Esophagus squamous epithelium (tissue), 4 donors: ENCODE measurements around the gene LMOD3.

Experiments used
- POLR2A ChIP-seq, 4 donors: fragments of 450-650 bp; IDR thresholded peaks; one replicate each; pipeline ENCODE4 v1.6.1; 2017; ENCODE audit warnings: antibody characterized with exemption in 4 of 4, mild to moderate bottlenecking in 4 of 4, moderate library complexity in 3 of 4
- TF ChIP-seq, protein P1 (sequence below), 6 experiments: fragments of 450-650 bp in 4 of 6; fragments of 200-600 bp in 2 of 6; sonication (generic) in 2 of 6; IDR thresholded peaks; one replicate each; pipeline ENCODE4 v1.5.1; 2016 to 2019; ENCODE audit warnings: antibody characterized with exemption in 6 of 6, mild to moderate bottlenecking in 4 of 6, moderate library complexity in 4 of 6

DNA sequence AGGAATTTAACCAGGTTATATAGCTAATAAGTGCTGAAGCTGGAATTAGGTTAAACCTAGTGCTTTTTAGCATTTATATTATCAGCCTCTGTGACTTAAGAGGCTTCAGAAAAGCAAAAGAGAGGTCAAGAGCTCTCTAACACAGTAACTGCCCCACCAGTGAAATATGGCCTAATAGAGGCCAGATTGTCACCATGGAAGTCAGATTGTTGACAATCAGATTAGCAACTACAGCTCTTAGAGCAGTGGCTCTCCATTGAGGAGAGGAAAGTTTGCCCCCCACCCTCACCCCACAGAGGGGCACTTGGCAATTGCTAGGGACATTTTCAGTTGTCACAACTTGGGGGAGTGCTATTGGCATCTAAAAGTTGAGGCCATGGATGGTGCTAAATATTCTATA is 23.3 kb upstream of the LMOD3 start:
- TF ChIP-seq, protein P1, sequence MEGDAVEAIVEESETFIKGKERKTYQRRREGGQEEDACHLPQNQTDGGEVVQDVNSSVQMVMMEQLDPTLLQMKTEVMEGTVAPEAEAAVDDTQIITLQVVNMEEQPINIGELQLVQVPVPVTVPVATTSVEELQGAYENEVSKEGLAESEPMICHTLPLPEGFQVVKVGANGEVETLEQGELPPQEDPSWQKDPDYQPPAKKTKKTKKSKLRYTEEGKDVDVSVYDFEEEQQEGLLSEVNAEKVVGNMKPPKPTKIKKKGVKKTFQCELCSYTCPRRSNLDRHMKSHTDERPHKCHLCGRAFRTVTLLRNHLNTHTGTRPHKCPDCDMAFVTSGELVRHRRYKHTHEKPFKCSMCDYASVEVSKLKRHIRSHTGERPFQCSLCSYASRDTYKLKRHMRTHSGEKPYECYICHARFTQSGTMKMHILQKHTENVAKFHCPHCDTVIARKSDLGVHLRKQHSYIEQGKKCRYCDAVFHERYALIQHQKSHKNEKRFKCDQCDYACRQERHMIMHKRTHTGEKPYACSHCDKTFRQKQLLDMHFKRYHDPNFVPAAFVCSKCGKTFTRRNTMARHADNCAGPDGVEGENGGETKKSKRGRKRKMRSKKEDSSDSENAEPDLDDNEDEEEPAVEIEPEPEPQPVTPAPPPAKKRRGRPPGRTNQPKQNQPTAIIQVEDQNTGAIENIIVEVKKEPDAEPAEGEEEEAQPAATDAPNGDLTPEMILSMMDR (IDR thresholded peaks at IDR 0.05) = no peak
- TF ChIP-seq POLR2A (IDR thresholded peaks at IDR 0.05) = no peak
